Fibroblast of upper back skin (primary cell): ENCODE data around the gene OGDH.

ENCODE experiments used
- DNase-seq: peaks from one replicate; pipeline ENCODE4 v3.0.0-alpha.2; 2013

OGDH gene

DNA sequence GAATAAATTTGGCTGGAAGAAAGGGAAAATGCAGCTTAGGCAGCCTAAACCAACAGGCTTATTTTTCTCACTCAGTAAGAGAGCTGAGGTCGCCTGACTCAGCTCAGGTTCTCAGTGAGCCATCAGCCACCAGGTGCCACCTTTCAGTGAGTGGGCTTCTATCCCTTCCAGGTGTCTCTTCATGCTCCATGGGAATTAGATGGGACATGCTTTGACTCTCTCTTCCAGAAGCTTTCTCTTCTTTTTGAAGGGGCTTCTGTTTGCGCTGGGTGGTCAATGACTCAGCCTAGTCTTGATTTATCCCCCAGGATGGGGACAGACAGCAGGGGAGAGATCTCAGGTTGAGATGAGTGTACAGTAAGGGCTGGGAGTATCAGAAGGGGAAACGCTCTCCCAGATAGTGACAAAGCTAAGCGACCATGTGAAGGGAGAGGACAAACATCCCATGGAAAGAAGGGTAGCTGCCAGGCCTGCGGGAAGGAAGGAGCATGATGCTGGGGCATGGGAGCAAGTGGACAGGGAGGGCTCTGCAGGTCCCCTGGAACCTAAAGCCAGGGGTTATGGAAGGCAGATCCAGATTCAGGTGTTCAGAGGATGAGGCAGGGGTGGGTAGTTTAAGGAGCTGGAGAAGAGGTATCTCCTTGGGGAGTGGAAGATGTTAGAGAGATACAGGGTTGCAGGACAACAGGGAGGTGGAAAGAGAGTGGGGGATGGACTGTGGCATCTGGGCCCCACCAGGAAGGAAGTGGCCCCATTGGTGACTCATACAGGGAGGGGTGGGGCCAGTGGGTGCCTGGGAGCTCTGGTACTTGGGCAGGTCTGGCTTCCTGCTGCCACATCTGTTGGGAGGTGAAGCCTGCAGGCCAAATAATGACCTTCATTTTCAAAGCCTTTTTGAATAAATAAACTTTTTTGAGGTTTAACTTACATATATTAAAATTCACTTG lies 32.5 kb downstream of the OGDH start:
- peak; percentile 73 for DNase-seq

DNA sequence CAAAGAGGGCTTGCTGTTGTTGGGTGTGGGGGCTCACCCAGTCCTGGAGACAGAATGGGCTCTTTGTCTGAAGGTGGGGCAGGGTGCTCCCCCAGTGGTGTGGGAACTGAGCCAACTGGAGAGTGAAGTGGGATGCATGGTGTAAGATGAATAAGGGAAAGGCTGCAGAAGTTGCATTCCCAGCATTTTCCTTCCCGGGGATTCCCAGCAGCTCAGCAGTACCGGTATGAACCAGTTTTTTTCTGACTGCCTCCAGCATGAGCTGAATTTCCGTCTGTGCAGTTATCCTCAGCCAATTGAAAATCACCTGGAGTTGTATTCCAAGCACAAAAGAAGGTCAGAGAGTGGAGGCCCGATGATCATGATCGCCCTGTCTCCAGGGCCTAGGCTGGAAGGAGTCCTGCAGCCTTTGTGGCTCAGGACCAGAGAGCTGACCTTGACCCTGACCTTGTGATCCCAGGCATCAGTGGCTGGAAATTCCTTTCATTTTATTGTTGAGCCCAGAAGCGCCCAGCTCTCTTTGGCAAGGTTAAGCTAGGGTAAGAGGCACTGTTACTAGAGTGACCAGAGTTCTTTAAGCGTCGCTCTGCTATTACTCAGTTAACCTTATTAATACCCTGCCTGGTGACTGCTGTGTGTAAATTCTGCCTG lies 33.4 kb downstream of the OGDH start:
- DNase-seq: peak; percentile 88

DNA sequence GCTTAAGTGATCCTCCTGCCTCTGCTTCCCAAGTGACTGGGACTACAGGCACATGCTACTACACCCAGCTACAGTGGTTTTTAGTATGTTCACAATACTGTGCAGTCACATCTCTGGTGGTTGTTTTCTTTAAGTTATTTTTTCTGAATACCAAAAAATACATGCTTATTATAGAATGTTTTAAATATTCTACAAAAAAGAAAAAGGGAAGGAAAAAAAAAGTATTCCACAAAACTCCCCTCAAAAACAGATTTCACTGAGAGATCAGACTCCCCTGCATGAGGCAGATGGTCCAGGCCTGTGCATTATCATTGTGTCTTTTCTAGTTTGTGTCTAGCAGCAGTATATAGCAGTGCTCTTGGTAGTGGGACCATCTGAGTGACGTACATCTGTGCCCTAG lies 36.8 kb downstream of the OGDH start:
- no peak for DNase-seq

DNA sequence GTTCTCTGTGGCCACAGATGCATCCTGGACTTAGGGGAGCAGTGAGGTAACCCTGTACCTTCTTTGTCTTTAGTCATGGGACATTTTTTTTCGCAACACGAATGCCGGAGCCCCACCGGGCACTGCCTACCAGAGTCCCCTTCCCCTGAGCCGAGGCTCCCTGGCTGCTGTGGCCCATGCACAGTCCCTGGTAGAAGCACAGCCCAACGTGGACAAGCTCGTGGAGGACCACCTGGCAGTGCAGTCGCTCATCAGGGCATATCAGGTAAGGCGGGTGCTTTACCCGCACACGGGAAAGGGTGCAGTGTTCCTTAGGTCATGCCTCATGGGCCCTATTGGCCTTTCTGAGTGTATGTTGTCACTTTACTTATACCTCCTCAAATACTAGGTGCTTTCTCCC lies 38.8 kb downstream of the OGDH start:
- DNase-seq: no peak

DNA sequence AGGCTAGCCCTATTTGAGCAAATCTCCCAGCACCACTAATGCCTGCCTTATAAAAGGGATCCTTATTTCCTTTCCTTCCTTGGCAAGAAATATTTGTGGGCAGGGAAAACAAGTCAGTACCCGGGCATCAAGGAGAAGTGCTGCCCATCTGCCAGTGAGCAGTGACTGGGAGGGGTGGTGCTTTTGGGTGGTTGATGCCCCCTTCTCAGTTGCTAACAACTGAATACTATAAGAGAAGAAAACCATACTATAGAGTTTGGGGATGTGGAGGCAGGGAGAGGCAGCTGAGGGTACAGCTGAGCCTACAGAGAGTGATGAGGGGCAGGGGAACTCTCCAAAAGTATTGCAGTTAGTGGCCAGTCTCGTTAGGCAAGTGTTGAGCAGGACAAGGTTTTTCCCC lies 39.3 kb downstream of the OGDH start:
- DNase-seq: no peak

DNA sequence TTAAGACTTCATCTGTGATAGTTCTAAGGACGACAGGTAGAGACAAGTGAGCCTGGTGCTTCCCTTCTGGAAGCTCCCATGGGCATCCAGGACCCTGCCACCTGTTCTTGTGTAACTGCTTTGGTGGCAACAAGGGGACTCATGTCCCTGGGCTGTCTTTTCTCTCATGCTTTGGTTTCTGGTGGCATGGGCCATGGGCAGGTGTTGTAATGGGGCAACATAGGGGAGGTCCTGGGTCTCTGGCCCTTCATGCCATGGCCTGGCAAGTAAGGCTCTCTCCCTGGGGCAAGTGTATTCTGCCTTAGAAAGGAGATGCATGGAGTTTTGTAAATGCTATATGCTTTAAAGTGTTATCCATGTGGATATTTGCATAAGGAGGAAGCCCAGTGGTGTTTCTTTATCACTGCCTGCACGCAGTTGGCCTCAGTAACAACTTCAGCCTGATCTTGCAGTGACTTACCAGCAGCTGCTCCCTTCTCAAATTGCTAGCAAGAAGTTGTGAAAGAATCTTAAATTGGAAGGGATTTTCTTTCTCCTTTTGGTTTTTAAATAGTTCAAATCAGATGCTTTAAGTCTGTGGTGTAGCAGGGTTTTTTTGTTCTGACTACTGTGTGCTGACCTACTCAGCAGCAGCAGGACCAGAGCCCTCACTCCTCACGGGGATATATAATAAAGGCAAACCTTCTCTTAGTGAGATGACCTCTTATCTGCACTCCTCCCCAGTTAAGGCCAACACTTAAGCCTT lies 39.9 kb downstream of the OGDH start:
- no peak for DNase-seq

DNA sequence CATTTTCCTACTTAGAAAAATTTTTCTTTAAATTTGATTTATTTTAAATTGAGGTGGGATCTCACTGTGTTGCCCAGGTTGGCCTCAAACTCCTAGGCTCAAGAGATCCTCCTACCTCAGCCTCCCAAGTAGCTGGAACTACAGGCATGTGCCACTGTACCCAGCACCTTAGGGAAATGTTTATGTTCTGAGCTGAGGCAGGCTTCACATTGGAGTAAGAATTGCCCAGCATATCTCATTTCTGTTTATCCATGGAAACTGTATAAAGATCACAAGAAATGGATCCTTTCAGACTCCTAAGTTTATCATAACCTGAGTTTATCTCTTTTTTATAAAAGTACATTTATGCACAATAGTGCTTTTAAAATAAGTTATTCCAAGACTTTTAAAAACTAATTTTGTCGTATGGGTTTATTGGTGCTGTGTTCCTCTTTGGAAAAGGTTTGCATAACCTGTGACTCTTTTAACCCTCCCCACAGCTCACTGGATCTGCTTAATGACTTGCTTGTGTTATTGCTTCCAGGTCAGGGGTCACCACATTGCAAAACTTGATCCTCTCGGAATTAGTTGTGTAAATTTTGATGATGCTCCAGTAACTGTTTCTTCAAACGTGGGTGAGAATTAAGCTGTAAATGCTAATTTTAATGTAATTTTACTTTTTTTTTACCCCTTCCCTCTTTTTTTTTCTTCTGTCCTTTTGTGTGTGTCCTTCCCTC lies 40.7 kb downstream of the OGDH start:
- DNase-seq: no peak

DNA sequence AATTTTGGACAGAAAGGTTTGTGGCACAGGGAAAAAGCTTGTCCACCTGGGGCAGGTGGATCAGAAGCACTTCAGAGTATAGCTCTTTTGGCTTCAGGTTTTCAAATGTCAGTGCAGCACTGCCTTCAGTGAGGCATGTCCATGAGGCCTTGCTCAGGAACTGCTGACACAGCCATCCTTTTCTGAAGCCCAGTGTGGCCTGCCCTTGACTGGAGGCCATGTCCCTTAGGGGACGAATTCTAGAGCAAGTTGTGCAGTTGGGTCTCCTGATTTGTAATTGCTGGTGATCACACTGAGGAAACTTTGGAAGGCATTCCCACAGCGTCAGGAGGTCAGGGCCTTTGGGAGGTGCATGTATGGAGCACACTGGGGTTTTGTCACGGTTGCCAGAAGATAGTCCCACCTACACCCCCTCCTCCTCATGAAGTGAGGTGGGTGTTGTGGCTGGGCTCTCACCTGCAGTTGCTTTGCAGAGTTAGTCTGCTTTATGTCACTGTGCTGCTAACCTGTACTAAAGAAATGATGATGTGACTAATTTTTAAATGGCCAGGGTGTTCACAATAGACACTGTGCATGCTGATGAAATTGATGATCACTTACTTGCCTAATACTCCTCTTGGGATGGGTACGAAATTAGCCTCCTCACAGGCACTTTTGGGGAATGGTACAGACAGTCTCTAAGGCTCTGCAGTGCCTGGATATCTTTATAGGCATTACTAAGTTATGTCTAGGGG lies 41.7 kb downstream of the OGDH start:
- no peak for DNase-seq

DNA sequence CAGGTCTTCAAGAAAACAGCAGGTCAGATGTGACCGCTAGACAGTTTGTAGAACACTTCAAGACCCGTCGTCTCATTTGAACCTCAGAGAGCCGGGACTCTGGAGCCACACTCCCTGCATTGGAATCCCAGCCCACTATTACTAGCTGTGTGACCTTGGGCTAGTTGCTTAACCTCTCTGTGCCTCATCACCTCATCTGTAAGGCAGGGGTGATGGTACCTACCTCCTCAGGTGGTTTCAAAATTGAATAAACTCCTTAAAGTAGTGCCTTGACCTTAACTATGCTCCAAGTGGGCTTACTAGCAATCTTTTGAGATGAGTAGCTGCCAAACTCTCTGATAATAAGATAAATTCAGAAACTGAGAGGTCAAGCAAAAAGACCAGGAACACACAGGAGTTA lies 43.8 kb downstream of the OGDH start:
- DNase-seq: no peak

DNA sequence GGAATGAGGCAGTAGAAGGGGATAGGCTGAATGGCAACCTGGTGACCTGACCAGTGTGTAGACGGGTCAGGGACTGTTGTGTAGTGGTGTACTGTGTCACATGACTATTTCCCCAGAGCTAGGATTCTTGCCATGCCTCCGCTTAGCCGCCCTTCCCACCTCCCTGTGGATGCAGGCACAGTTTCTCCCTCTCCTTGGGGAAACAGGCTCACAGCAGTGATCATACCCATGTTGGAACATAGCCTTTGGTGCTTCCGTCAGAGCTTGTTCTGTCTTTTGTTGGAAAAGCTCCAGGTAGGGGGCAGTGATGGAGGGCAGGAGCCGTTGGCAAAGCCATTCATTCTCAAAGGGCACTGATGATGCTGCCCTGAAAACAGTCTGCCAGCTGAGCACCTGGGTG lies 44.3 kb downstream of the OGDH start:
- no peak for DNase-seq

DNA sequence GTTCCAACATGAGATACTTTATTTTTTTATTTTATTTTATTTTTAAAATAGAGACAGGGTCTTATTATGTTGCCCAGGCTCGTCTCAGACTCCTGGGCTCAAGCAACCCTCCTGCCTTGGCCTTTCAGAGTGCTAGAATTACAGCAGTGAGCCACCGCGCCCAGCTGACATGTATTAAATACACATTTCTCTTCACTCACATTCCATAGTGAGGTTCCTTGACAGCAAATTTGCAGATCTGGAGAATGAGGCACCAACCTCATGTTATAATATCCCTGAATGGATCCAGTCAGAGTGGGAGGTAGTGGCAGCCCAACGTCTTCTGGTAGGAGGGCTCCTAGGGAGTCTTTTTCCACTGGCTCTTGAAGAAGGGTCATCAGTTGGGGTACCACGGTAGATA lies 46.1 kb downstream of the OGDH start:
- peak; percentile 59 for DNase-seq

DNA sequence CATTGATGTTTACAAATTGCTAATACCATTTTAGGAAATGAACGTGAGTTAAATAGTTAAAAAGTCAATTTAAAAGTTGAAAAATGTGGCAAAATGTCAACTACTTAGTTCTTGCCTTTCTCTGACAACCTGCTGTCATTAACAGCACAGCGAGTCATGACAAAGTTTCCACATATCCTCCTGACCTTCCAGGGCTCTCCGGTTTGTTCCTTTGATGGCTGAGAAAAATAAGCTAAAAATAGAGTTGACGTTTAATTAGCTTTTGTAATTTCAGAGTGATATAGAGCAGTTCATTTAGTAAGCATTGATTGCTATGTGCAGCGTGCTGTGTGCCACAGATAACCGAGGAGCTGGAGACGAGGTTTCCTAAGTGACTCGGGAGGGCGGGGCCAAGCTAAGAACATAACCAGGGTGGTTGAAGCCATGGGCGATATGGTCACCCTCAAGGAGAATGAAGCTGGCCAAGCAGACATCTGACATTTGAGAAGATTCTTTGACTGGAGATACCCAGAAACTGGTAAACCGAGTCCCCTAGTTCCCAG lies 47.9 kb downstream of the OGDH start:
- DNase-seq: no peak

DNA sequence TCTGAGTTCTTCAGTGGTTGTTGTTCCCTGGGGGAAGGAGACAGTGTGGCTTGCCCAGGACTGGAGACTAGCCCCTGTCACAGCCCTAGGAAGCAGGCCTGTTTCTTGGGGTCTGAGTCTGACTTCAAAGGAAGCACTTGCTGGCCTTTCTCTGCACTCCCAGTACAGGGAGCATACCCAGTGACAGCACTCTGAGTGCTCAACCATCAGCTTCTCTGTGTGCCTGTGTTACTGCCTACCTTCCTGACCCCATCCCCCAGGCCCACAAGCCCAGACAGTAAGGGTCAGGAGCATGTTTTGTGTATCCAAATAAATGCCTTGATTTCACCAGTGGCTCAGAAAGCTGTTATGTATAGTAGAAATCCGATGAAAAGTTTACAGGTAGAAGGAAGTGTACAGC lies 48.9 kb downstream of the OGDH start:
- no peak for DNase-seq

DNA sequence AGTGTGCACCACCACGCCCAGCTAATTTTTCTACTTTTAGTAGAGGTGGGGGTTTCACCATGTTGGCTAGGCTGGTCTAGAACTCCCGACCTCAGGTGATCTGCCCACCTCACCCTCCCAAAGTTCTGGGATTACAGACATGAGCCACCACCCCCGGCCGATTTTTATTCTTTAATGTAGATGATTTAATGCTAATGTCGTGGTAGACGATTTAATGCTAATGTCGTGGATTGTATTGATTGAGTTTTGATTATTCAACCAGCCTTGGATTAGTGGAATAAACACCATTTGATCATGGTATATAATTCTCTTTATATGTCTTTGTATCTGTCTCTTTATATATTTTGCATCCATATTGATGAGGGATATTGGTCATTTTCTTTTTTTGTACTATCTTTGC lies 52.6 kb downstream of the OGDH start:
- no peak for DNase-seq

DNA sequence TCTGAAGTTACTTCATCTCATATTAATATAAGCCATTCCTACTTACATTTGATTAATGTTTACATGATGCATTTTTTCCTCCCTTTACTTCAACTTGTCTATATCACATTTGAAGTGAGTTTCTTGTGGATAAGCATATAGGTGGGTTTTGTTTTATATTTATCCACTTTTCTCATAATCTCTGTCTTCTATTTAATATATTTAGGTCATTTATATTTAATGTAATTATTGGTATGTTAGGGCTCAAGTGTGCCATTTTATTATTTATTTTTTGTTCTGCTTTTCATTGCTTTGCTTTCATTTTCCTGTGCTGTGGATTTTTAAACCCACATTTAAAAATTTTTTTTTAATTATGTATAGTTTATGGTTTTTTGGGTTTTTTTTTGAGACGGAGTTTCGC lies 54.8 kb downstream of the OGDH start:
- DNase-seq: no peak

DNA sequence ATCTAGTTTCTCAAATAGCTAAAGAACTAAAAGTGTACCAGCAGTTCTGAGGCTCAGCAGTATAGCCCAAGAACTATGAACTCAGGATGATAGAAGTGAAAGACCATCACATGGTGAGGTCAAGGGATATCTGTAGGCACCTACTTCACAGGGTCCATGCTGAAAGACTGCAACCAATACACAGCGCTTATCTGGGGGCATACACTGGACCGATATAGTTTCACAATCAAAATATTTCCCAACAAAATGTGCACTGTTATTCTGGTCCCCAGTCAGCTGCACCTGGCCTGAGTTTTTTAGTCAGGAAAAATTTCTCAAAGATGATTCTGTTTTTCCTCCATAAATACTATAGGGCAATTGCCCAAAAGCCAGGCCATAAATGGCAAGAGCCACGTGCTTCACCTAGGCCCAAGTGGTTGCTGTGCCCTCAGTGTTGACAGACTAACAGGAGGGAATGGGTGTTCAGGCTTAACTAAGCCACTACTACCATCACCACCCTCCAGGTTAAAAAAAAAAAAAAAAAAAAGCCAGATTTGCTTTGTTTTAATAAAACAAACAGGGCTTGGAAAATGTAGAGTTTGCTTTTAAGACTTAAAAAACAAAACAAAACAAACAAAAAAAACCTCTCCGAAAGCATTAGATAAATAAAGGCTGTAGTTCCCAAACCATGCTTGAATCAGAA lies 58.5 kb downstream of the OGDH start:
- DNase-seq: no peak

DNA sequence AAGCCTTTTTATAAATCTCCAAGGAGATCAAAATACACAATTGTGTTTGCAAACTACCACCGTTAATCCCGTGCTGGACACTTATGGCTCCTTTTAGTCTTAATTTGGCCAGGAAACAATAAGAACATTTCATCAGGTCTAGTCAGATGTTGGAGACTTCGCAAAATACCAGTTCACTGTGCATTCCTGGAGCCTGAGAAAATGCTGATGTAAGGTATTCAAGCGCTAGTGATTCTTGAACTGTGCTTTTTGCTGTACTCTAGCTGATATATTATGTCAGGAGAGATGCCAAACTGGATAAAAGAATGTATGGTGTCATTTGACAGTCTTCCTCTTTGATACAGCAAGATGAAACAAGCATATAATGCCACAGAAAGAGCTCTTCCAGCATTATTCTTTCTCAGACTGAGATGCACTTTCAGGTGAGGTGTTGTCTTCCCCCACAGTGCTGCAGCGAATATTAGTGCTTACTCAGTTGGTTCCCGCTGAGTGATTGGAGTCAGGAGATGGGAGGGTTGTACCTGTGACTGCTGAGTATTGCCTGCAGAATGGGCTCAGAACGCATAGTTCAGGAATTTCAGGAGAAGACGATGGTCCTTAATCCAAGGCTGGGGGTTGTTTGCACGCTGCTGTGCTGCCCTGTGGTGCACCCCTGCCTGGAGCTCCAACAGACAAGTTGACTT lies 59.2 kb downstream of the OGDH start:
- peak; percentile 89 for DNase-seq

DNA sequence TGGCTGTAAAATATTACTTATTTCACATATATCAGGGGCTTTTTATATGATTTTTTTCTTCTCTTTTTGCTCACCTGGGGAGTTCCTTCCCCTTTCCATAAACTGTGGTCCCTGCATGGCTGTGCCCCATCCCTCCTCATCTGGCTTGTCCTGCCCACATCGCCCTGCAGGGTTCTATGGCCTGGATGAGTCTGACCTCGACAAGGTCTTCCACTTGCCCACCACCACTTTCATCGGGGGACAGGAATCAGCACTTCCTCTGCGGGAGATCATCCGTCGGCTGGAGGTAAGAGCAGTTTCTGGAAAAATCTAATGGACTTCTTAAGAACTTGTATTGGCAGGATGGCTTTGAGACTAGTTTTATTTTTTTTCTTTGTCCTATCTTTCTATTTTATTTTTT lies 60.1 kb downstream of the OGDH start:
- no peak for DNase-seq

DNA sequence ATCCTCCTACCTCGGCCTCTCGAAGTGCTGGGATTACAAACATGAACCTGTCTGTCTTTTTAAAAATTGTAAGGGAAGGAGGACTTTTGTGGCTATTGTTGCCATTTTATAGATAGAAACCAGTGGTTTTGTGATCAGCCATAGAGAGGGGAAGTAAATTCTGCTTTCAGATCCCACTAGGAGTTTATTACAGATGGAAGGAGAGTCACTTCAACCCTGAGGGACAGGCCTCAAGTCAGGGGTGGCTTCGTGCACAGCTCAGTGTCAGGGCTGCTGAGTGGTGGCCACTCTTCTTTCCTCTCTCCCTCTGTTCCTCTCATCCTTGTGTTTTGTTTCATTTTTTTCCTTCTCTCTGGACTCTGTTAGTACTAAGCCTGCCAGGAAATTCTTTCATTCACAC lies 60.8 kb downstream of the OGDH start:
- DNase-seq: no peak

DNA sequence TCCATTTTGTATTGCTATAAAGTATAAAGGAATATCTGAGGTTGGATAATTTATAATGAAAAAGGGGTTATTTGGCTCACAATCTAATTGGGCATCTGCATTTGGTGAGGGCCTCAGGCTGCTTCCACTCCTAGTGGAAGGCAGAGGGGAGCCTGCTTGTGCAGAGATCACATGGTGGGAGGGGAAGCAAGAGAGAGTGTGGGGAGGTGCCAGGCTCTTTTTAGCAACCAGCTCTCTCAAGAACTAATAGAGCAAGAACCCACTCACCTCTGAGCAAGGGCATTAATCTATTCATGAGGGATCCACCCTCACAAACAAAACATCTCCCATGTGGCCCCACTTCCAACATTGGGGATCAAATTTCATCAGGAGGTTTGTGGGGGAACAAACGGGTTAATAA lies 64.6 kb downstream of the OGDH start:
- no peak for DNase-seq

DNA sequence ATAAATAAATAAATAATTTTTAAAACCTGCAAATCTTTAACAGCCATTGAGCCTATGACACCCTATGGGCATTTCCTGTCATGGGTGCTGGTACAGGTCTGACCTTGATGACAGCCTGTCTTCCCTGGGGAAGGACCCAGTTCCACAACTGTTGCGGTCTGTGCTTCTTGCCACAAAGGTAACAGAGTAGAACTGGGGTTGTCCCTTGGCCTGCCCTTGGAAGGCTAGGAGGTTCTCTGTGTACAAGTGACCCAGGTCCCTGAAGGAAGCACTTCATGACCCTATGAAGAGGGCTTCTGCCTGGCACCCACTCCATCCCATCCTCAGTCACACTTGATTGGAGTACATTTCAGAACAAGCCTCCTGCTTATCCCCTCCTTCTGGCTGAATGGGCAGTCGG lies 66.9 kb downstream of the OGDH start:
- DNase-seq: no peak
